Medulla oblongata (tissue), 1 donor: ENCODE data around the gene CCR5AS.
"Not testable (repeated sequence)": the region's sequence is repeated elsewhere in the genome, so short reads cannot be mapped to it uniquely, and the experiment has no call there.

Experiments
- DNase-seq: peaks from one replicate; pipeline ENCODE4 v3.0.0-alpha.2; 2015; ENCODE audit errors: extremely low spot score

CCR5AS gene

DNA sequence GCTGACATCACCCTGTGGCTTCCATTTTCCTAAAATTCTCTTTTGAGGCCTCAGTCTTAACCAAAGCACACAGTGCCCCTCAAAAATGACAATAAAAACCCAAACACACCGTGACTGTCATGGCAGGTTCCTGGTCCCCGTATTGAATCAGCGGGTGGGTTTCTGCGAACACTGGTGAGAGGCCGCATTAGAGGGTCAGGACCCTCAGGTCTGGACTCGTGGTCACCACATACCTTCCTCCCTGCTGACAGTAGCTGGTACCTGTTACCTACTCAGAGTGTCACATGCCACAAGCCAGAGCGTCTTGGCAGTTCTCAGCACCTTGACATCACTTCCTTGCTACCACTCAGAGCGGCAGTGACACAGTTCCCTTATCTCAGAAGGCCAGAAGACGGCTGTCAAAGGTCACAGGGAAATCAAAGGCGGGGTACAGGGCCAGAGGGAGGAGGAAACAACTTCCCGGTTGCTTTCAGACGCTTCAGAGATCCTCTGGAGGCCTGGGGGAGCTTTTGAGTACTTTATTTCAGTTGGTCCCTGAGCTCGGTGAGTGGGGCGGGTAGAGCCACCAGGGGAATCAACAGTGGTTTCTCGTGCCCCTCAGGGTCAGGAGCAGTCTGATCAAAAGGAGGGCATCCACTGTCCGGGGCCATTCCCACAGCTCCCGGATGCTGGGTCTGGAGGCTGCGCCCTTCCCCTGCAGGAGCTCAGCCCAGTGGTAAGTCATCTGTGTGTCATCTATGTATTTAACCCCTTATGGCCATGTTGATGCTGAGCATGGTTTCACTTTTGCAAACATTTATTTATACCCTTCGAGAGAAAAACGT is at the start of gene CCR5AS, which contains the start of gene CCRL2:
Gene CCR5AS, minus strand, starts transcription at position 279 of the 824 bp plus-strand sequence.
Gene CCRL2, plus strand, starts transcription at position 472 of the 824 bp plus-strand sequence. CDS start 821 bp downstream, outside the sequence.
- DNase-seq, result peak; percentile 80

DNA sequence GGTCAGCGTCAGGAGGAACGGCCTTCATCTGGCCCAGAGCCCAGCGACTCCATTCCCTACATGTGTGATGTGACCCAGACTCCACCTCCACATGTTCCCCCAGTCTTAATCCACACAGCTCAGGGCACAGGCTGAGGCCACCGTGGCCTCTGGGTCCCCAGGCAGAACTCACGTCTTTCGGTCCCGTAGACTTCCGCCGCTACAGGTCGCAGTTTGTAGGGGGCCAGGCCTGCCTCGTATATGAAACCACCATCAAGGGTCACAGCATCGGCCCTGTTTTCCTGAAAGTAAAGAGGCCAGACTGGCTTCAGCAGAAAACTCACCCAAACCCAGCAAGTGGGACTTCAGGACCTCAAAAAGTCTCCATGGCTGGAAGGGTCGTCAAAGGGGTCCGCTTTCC is 49.3 kb upstream of the CCR5AS start:
- DNase-seq, result no peak

DNA sequence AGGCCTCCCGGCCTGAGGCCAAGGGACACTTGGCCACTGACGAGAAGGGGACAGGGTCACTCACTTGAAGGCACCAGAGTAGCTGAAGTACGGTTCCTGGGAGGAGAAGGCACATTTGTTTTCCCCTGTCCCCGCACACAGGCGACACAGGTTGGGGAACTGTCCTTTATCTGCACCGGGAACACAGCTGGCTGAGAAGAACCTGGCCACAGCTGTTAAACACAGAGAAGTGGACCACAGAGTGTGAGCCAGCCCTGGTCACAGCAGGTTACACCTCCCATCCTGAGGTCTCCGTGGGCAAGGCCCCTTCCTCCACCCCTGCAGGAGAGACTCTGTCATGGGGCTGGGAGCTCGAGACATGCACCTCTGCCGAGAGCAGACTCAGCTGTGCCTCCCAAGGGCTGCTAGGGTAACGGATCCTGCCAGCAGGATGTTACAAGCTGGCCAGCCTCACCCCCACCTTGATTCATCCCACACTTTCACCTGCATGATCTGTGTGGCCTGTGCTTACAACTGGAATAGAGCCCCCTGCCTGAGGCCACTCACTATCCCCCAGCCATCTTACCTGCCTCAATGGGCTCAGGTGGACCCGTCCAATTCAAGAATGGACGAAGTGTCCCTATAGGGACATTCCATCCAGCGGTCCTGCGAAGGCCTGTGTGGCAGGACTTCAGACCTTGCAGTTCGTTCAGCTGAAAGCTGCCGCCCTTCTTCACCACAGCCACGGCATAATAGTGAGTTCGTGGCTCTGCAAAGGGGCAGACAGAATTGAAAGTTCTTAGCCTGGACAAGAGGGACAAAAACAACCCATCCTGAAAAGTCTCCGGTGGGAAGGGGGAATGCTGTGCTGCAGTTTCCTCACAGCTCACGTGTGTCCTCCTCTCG is 48.6 kb upstream of the CCR5AS start:
- no peak for DNase-seq

DNA sequence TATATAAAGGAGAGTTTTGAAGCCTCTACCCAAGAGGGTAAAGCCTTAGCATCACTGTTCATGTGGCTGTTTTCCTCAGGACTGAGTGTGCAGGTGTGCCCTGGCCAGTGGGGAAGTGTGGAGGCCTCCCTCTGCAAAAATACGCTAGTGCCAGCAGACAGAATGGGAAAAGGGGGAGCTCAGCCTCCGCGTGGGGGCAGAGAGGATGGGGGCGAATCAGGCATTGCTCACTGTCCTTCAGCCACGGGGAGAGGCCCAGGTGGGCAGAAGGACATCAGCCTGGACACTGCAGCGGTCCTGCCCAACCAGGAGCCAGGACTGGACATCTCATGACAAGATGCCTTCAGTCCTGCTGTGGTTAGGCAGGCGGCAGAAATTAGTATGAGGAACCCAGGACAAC is 47.7 kb upstream of the CCR5AS start:
- no peak for DNase-seq

DNA sequence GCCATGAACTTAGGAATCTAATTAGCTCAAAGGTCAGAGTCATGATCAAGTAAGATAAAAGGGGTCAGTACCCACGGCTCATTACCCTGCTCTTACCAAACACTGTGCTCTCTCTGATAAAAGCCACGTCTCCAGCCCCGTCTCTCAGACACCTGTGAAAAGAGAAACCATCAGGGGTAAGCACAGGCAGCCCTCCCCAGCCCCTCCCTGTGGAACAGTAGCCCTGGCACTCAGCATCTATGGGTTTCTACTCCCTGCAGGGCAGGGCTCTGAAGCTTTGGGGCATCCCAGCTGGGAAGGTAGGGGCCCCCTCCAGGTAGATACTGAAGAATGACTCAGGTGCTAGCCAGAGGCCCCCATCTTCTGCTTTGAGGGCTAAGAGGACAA is 47.3 kb upstream of the CCR5AS start:
- no peak for DNase-seq

DNA sequence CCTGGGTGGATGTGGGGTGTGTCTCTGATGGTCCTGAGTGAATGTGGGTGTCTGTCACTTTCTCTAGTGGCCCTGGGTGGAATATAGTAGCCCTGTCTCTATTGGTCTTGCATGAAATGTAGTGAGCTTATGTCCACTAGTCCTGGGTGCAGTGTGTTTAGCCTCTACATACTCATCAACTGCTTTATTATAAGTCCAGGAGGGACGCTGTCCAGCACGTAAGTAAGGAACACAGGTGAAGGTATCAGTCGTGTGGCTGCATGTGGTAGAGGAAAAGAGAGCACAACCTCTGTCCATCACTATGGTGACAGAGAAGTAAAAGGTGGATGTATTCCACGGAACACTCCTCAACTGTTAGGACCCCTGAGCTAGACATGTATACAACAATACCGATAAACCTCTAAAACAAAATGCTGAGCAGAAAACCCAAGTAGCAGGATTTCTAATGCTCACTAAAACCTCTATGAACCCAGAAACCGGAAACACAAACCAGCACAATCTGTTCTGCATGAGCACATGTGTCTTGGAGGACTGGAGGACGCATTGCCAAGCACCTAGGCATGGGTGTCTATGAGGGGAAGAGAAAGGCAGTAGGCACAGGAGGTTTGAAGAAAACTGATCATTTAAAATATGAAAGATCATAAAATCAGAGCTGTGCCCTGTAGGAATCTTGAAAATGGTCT is 46.8 kb upstream of the CCR5AS start:
- DNase-seq, result no peak

DNA sequence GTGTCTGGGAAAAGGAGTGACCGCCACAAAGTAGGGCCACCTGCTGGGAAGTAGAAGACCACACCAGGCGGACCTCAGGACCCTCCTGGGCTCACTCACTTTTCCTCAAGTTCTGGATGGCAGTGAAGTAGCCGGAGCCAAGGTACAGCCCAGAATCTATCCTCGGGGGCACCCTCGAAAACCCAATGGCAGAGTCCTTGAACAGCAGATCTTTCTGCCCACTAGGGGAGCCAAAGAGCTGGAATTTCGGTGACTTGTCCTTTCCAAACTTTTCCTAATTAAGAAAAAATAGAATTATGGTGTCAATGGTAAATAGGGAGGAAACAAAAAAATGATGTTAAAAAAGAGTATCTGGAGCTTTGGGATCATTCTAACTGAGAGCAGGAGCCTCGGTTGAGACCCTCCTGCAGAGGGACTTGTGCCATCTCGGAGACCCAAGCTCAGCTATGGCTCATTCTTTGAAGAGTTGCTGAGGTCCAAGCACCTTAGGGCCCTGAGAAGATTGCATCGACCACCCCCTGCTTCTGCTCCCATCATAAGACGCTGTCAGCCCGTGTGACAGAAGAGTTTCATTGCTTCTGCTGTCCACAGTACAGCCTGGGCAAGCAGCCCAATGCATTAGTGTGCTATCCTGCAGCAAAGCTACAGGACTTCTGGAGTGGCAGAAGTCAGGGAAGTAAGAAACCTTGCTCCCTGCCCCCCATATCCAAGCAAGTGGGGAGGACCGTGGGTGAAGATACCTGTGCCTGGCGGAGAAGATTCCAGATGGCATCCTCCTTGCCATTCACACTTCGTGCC is 43.1 kb upstream of the CCR5AS start:
- DNase-seq, result no peak

DNA sequence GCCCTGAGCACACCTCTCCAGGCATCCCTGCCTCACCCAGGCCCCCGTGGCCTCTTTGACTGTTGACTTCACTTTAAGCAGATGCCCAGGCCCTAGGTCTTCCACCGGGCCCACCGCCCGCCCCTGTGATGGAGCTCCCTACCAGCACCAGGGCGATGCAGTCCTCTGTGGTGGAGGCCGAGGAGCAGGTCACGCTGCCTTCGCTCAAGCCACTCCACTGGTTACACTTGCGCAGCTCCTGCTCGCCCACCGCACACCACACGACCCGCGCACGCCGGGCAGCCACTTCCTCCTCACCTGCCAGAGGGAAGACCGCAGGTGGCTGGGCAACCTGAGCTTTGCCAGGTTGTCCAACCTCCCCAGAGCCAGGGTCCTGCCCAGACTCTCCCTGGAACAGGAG is 41.9 kb upstream of the CCR5AS start:
- DNase-seq, result no peak

DNA sequence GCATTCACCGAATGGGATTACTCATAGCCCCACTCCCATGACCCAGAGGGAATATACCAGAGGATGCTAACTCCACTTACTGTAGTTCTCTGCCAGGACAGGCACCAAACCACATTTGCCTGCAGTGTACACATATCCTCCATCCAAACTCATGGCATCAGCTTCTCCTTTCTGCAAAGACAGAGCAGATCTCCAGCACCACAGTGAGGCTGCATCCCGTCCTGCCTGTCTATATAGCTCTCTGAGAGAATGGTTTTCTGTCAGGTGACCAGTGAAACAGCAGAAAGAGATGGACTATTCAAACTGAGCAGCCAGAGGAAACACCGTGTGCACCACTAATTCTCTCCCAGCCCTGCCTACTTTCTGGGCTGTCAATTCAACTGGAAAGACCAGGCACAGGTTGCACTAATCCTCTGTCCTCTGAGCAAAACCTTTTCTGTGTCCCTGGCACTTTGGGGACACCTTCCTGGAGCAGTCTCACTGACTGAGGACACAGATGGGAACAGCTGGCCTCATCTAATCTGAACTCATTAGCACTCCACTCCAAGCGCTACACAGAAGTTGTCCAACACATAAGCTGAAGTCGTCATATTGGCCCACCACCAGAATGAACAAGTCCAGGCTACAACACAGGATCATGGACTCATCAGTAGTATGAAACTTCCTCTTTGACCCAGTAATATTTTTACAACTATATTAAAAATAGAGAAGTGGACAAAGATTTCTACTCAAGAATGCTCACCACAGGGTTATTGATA is 40.5 kb upstream of the CCR5AS start:
- peak; percentile 50 for DNase-seq

DNA sequence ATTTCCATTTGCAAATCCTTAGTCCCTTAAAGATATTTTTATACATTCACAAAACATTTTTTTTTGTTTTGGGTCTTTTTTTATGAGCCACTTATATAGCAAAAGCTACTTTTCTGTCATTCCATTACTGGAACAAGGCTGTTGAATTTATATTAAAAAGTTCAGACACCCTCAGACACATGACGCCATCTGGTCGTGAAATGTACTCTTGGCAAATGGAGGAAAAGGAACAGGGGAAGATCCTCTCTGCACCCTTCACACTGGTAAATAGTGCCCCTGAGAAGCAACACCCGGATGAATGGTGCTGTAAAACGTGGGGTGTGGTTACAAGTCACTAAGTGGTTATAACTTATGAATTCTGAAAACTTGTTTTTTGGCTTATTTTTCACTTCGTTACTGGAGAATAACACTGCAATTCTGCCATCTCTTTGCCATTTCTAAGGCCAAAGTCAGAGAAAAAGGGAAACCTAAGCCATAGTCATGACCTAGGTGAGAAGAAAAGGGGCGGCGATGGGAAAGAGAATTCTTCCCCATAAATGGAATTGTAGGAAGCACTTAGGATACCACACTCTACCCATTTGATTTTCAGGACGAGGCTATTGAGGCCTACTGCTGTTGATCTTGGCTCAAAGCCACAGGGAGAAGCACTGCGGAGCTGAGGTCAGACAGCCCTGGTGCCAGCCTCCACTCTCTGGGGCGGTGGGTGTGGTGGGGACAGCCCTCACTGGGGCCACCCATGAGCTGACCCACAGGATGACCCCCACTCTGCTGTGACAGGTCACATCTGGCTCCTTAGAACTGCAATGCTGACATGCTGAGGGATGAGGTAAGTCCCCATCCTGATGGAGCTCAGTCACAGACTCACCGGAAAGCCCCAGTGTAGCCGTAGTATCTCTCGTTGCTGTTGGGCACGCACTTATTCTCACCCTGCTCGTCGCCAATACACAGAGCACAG is 36.0 kb upstream of the CCR5AS start:
- no peak for DNase-seq

DNA sequence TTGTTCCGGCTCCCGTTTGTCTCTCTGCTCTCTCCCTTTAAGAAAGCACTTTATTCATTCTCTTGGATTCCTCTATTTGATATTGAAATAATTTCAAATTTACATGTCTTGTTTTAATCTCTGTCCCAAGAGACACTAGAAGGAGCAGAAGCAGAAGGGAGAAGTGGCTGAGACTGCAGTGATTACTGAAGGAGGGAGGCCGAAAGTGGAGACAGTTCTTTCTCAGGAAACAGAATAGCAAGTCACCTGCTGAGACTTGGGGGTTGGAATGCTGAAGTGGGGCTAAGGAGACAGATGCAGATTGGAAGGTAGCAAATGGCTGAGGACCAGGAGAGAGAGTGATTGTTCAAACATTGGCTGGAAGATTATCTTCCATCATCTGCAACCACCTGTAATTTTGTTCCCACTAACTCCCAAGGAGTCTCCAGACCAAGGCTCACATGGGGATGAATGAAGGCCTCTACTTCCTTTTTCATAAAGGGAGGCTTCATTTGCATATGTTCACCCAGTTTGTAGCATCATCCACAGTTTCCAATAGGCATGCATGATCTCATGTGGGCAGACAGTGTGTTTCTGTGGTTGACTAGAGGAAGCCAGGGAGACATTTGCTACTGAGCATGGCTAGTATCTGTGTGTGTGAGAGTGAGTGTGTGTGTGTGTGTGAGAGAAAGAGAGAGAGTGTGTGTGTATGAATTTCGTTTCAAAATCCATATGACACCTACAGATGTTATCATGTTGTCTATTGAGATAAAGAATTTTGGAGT is 33.8 kb upstream of the CCR5AS start:
- DNase-seq, result no peak

DNA sequence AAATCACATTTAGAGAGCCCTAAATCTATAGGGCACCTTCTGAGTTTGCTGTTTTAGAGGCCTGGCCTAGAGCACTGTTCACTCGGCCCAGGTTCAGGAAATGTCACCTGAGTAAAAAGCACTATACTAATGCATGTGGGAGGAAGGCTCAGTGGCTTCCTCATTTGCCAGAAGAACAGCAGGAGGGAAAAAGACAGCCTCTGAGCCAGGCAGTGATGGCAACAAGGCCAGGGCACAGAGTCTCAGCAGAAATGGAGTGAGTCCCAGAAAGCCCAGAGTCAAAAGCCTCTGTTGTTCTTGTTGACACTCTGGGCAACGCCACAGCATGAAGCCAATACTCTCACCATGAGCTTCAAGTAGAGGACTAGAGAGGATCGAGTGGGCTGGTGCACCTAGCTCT is 32.0 kb upstream of the CCR5AS start:
- peak; percentile 70 for DNase-seq

DNA sequence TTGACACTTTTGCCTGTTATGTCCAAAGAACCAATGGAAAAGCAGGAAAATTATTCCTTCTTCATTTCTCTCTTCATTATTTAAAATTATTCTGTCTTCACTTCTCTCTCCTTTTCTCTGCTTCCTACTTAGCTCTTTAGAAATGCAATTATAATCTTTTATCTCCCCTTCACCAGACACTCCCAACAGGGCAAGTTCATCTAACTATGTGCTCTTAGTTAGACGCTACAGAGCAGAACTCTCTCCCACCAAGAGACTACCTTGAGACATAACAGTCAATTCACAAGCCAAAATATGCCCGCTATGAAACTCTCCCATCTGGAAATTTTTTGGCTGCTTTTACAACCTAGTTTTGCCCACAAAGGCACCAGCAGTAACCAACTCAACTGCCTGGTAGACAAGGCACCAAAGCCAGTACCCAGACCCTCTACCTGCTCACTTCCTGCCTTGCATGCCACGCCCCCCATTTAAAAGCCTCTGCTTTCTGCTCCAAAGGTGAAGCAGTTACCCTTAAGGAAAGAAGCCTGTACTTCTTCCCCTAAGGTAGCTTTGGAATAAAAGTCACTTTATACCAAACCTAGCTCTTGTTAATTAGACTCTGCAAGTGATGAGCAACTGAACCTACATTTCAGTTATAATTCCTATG is 28.3 kb upstream of the CCR5AS start:
- DNase-seq, result no peak

DNA sequence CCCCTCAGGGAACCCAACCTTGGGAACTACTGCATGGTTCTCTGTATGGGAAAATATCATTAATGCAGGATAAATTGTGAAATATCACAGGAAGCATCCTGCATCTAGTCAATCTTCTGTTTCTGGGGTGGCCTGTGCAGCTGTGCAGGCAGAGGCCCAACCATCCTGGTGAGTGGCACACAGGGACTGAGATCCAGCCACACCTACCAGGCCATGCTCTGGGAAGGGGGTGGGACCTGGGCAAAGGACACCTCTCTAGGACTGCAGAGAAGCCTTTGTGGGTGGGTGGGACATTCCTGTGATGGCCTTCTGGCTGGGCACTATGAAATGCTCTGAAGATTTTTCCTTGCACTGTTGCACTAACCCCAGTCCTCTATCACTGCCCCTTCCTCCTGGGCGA is 27.0 kb upstream of the CCR5AS start:
- DNase-seq, result no peak

DNA sequence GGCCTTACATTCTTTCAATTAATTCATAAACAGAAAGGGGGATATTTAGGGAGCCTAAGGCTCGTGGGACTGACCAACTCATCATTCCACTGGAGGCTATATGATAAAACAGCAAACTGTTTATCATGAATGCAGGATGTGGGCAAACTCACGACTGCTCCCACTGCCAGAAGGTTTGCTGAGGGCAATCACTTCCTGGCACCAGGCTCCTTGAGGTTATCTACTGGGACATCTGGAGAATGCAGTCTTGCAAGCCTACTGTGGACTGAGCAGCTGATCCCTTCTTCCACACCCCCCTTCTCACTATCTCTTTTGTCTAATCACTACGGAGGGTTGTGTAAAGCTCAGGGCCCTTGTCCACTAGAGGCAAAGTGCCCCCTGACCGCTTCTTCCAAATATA is 26.3 kb upstream of the CCR5AS start:
- not testable (repeated sequence) for DNase-seq

DNA sequence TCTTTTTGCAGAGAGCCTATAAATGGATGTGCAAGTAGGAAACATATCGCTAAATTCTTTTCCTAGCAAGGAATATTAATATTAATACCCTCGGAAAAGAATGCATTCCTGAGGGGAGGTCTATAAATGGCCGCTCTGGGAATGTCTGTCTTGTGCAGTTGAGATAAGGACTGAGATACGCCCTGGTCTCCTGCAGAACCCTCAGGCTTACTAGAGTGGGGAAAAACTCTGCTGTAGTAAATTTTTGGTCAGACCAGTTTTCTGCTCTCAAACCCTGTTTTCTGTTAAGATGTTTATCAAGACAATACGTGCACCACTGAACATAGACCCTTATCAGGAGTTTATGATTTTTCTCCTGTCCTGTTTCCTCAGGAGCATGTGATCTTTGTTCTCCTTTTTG is 25.0 kb upstream of the CCR5AS start:
- DNase-seq, result not testable (repeated sequence)

DNA sequence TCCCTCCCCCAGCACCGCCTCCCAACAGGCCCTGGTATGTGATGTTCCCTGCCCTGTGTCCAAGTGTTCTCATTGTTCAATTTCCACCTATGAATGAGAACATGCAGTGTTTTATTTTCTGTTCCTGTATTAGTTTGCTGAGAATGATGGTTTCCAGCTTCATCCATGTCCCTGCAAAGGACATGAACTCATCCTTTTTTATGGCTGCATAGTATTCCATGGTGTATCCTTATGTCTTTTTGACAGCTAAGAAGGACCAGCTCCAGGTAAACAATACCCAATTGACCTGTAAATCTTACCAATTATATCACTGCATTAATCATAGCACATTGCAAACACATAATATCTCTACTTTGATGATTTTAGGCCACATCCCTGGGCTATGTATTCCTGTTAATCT is 24.0 kb upstream of the CCR5AS start:
- DNase-seq, result not testable (repeated sequence)

DNA sequence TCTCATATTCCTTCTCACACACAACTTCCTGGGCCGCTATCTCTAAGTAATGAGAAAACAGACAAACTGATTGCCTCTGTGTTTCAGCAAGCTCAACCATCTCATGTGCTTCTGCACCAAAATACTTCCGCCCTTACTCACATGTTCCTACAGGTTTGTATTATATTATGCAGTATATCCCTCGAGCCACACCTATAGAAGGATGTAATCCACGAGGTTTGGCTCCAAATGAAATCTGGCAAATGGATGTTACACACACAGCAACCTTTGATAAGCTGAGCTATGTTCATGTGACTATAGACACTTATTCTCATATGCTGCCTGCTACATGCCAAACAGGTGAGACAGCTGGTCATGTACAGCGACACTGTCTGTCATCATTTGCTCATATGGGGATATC is 22.8 kb upstream of the CCR5AS start:
- DNase-seq, result no peak
